HG02938 (cell line): ENCODE results near the gene CNTNAP3B.
"Not testable (repeated sequence)": the region's sequence is repeated elsewhere in the genome, so short reads cannot be mapped to it uniquely, and the experiment has no call there.

Experiments used
- ATAC-seq: cut with Tn5 transposase; IDR thresholded peaks from one replicate; pipeline ENCODE4 v1.9.1; 2021; ENCODE audit warnings: mild to moderate bottlenecking, moderate library complexity; ENCODE audit not compliant: unreplicated experiment

Gene CNTNAP3B

DNA sequence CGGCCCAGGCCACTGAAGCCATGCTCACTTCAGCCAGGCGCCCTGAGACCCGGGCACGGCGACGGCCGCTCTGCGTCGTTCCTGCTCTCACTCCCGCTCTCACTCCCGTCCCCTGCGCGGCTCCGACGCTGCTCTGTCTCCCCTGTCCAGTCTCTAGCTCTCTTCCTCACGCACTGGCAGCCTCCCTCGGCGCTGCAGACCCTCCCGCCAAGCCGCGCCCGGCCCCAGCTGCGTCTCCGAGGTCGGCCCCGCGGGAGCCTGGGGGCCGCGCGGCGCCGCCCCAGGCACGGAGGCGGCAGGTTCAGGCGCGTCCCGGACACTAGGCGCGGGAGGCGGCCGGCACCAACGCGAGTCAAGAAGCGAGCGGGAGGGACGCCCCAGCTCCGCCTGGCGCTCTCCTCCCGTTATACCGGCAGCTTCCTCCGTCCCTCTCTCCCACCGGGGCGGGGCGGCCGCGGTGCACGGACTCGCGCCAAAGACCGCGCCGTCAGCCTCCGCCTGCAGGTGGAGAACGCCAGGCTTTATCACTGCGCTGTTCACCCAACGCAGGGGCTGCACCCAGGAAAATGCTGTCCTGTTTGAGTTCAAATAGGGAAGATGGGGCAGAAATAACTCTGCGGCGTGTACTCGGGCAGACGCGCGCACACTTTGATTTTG is at the start of gene CNTNAP3B:
Gene CNTNAP3B, minus strand, starts transcription at position 354 of the 657 bp plus-strand sequence. Its CDS starts 332 bp downstream, at position 22.
- ATAC-seq, result not testable (repeated sequence)

DNA sequence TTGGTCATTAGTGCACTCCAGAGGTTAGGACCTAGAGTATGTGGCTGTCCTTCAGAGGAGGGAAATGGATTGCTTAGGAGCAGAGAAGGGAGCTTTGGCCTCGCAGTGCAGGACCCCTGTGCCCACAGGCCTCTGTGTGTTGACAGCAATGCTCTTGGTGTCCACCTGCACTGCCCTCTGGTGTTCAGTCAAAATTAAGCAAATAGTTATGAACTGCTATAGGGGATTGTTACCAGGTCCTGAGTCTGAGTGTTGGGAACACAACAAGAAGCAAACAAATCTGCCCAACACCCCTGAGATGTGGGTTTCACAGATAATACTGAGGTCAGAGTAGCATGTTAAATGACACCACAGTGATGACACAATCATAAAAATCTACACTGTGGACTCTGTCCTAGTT is 31.1 kb upstream of the CNTNAP3B start:
- not testable (repeated sequence) for ATAC-seq

DNA sequence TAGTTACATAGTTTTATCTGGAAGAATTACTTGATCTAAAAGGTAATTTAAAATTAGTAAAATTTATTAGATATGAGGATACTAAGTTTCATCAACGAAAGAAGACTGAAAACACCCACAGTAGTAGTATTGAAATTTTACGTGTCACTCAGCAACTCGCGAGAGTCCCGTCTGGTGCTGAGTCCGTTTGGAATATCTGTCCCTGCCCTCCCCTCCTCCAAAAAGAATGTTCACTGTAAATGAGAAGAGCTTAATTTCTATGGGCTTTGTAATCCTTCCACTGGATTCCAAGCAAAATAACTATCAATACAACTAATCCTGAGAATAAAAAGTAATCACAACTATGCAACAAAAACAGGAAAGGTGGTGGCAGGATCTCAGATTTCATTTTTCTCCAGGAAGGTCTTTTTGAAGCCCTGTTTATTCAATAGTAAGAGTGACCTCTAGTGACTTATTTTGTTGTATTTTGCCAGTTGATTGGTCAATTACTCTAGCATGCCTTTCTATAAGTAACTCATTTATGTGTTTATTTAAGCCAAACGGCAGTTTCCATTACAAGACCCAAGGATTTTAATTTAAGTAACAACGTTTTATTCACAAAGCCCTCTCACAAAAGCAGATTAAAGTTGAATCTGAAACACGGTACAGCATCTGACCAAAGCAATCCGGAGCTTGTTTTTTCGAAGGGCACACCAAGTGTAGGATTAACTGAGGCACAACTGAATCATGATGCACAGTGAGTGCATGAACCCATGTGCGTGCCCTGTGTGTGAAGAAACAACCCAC is 2.0 kb downstream of the CNTNAP3B start:
- ATAC-seq, result not testable (repeated sequence)

DNA sequence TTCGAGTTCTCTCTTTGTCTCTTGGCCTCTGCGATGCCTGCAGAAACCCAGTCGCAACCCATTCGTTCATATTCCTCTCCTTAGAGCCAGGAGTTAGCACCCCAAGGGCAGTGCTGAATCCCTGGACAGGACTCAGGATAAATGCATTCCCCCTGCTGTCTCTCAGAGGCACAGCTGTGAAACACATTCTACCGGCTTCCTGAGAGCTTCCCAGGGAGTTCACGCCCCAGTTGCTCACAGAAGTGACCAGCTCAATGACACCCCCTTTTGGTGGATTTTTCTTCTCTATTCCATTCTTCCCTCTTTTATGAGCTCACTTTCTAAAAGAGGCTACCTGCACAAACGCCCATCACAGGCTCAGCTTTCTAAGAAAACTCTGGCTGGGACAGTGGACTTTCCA is 8.2 kb downstream of the CNTNAP3B start:
- ATAC-seq, result not testable (repeated sequence)

DNA sequence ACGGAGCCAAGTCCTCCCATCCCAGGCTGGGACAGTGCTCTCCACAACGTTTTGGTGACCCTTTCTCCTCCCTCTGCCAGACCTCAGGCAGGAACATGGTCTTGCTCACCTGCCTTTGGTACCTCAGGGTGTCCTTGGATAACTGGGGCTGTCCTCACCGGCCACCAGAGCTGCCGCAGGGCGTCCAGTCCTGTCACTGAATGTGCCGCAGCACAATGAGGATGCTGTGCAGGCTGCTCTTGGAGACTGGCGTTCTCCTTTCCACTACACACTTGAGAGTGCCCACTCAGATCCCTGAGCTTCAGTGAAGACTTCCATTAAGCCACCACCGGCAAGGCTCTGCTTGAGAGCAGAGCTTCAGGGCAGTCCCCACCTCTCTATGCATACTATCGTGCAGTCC is 33.3 kb downstream of the CNTNAP3B start:
- ATAC-seq, result not testable (repeated sequence)

DNA sequence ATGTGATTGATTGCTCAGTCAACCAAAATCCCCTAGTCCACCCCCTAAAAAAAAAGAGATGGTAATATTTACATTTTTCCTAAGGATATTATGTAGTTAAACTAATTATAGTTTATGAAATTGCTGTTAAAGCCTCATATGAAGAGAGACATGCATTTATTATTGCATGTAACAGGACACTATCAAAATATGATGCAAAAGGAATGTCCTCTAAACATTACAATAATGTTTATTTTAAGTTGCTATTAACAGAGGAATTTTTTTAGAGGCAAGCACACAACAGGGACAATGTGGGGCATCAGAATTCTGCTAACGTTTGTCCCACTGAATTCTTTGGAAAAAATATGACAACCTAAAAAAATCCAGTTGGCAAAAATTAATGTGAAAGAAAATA is 44.7 kb downstream of the CNTNAP3B start:
- ATAC-seq, result not testable (repeated sequence)

DNA sequence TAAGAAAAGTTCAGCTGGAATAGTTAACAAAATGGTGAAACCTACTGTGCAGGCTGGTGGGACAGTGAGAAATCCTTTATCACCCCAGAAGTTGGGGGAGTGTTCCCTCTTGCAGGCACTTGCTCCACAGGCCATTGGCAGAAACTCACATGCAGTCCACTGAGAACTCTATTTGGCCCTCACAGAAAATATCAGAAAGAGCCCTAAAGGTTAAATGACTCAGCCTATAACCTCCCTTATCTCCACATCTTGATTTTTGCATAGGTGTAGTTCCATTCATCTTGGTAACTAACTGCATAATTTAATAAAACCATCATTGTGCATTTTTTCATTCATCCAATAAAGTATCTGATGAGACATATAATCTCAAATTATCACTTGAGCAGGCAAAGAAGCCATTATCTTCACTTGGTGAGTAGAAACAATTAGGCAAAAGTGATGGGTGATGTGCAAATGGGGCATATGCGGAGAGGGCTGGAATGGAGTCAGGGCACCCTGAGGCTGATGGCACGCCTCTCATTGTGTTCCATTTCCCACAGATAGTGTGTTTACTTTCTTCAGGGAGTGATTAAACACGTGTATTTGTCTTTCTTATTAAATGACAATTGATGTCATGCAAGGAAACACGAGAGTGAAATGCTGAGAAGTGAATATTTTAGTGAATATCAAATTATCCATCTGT is 45.2 kb downstream of the CNTNAP3B start:
- ATAC-seq, result not testable (repeated sequence)

DNA sequence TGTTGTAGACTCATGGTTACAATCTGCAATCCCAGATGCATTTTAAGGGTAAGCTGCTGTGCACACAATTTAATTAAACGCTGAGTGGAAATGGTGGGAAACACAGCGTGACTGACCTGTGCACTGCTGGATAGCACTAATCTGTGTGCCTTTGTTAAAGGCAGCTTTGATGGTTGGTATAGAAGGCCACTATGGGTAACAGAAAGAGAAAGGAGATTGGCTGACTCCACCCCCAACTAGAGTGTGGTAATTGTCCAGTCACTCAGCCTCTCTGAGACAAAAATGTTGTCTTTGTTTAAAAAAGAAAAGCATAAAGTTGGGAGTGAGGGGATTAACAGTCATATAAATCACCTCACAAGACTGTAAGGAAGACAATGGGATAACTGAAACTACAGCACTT is 48.9 kb downstream of the CNTNAP3B start:
- not testable (repeated sequence) for ATAC-seq

DNA sequence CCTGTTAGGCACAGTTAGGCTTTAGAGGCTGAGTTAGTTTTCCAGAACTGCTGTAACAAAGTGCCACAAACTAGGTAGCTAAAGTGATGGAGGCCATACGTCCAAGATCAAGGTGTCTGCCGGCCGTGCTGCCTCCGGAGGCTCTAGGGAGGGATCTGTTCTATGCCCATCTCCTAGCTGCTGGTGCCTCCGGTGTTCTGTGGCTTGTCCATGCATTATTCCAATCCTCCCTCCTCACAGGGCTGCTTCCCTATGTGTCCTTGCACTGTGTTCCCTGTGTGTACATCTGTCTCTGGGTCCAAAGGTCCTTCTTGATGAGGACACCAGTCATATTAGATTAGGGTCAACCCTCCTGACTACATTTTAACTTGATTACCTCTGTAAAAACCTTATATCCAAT is 54.4 kb downstream of the CNTNAP3B start:
- not testable (repeated sequence) for ATAC-seq

DNA sequence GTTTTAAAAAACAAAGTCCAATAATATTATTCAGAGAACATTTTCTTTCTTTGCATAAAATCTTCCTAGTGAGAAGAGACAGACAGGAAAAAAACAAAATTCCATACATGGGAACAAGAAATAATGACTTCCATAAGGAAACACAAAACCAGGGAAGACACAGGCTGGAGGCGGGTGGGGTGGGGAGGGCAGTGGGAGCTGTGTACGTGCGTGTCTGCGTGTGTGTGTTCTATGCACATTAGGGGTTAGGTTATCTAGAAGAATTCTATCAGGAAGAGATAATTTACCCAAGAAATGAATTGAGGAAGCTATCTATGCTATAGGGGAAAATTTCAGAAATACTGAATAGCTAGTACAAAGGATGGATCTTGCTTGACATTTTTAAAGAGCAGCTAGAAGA is 58.2 kb downstream of the CNTNAP3B start:
- not testable (repeated sequence) for ATAC-seq

DNA sequence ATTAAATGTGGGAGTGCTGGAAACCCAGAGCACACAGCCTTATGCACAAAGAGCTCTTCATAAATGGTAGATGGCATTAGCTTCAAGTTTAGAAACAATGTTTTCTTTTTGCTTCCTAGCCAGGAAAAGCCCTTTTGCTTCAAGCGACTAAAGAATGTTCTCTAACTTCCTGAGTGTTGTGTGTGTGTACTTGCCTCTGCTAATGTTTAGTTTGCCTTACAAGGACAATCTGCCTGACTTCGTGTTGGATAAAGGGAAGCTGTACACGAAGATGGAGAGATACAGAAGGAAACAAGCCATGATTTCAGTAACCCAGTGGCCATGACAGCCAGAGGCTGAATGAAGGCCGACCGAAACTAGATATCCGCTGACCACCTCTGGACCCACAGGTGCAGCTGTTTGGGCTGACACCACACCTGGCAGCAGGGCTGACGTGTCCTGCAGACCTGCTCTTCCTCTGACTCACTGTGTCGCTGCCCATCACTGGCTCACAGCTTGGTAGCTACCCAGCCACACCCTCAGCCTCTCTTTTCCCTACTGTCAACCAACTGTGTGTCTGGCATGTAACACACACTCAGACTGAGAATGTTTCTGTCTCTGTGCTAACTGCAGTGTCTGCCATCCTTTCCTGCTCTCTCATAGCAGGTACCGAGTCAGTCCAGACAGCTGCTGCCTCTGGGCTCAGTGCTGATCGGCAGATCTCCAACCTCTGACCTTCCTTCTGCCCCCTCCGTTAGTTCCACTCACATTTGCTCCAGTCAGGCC is 59.0 kb downstream of the CNTNAP3B start:
- not testable (repeated sequence) for ATAC-seq

DNA sequence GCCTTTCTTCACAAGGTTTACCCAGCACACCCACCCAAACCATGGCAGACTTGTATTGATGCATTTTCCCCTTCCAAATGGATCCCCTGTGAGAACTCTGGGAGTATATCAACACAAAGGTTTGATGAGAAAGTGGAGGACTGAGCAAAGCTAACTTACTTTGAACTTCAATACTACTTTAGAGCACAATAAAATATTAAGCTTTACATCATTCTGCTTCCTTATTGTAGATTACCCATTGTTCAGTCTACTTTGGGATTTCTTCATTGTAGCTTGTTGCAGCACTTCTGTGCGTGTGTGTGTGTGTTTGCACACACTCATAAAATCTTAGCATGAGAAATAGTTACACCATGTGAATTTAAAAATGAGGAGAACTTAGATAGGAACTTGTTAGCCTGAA is 75.4 kb downstream of the CNTNAP3B start:
- not testable (repeated sequence) for ATAC-seq

DNA sequence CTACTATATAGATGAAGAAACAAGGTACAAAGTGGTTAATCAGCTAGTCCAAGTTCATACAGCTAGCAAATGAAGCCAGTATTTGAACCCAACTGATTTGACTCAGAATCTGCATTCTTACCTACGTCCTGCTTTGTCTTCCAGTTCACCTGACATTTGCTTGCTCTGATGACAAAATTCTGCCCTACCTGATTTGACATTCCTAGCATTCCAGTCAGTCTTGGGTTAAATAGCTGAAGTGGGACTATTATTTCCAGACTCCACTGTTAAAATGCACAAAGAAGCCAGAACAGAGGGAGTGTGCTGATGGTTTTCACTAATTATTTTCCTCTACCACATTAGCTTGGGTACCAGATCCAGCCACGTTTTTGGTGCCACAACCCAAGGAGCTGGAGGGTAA is 78.5 kb downstream of the CNTNAP3B start:
- not testable (repeated sequence) for ATAC-seq

DNA sequence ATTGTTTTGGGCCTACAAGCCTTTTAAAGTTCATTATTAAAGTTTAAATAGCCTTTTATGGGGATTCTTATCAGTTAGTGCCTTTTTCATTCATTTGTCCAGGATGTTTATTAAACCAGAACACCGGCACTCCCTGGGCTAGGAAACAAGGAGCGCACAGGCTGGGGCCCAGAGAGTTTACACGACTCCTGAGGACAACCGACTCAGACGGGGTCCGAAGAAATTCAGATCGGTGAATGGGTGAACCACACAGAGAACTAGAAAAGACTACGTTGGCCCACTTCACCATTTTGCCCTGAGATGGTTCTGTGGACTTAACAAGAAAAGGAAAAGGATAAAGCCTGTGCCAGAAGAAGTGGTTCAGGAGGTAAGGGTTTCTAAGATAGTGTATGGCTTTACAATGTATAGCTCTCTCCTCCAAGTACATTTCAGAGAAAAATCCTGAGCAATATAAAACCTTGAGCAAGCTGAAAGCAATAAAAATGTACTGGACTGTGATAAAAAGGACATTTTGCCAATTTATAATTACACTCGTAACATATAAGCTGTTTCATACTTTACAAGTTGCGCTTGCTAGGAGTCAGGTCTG is 84.7 kb downstream of the CNTNAP3B start:
- not testable (repeated sequence) for ATAC-seq

DNA sequence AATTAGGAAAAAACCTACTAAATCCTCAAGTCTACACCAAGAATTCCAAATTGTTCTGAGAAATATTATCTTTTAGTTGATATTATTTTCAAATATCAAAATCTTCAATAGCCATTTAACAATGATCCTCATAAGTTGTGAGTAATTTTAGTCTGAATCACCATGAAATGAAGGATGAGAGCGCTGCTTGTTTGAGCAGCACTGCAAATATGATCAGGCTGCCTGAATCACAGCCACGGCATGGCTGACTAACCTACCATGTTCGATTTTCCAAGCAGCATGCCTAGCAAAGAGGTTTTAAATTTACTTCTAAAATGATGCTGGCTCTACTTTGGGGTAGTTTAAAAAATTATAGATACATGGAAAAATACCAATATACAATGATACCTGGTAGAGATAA is 95.7 kb downstream of the CNTNAP3B start:
- not testable (repeated sequence) for ATAC-seq

DNA sequence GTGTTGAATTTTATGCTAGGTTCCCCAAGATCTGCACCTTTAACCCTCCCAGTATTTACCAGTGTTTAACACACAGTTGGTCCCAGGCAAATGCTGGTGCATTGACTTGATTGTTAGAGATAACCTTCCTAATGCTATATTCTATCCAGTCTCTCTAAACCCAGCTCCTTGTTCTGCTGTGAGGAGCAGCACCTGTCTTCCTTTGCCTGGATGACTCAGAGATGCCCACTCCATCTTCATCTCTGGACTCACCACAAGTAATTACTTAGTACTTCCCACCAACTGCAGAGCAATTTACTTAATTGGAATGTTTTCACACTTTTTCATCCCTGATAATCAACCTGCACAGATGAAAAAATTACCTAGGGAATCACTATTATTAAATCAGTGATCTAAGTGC is 108.6 kb downstream of the CNTNAP3B start:
- ATAC-seq, result not testable (repeated sequence)

DNA sequence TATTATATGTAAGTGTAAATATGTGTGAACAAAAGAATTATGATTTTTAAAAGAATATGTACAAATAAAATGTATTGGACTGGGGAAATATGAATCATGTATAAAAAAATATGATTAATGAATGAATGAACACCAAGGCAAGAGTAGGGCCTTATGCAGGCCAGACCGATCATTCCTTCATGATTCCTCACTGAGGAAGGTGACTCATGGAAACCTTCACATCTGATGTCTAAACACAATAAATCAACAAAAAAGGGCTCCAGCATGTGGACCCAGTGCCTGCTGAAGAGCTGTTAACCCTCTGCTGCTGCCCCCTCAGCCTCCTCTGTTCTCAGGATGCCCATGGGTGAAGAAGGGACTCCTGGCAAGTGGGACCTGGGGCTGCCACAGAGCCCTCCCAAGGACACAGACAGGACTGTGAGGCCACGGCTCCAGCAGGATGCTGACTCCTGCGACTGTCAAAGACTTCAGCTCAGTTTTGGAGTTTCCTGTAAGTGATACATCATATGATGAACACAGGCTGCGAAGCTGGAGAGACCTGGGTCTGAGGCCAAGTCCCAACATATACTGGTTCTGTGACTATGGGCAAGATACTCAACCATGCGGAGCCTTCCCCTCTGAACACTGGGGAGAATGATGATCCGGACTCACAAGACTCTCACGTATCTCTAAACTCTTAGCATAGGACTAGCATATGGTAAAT is 110.9 kb downstream of the CNTNAP3B start:
- ATAC-seq, result not testable (repeated sequence)

DNA sequence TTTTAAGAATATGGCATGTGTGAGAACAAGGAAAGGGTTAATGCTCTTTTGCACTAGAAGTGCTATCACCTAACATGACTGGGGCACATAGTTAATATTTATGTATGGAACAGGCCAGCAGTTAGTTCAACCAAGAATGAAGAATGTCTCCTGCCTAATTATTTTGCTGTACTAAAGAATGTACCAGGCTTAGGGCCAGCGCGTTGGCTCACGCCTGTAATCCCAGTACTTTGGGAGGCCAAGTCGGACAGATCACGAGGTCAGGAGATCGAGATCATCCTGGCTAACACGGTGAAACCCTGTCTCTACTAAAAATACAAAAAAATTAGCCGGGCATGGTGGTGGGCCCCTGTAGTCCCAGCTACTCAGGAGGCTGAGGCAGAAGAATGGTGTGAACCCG is 114.9 kb downstream of the CNTNAP3B start:
- not testable (repeated sequence) for ATAC-seq

DNA sequence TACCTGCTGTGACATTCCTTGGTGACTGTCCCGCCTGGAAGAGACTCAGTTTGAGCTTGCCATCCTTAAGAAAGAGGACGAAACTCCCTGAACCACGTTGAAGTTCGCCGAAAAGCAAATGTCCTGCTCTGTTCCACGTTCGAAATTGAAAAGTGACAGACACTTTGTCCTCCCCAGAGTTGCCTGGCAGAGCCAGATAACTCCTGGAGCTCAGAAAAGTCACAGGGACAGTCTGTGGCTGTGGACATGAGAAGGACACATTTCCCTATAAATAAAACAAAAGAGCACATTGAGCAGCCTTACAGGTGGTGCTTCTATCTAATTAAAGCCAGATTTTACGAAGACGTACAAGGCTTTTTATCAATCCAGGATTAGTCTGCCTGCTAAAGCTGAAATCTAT is 137.6 kb downstream of the CNTNAP3B start:
- ATAC-seq, result not testable (repeated sequence)

DNA sequence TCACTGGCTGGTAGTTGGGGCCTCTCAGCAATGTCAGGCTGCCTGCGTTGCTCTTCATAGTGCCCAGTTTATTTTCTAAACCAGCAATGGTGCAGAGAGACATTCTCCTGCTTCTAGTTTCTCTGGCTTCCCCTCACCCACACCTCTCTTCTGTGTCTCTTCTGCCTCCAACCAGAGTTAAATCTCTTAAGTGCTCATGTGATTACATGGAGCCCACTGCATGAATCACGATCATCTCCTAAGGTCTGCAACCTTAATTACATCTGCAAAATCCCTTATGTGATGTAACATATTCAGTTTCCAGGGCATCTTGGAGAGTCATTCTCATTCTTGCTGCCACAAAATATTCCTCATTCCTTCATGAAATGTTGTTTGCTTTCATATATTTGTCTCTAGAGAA is 149.0 kb downstream of the CNTNAP3B start:
- ATAC-seq, result not testable (repeated sequence)
